ENCODE results near the gene OBSL1.

Gene OBSL1

DNA sequence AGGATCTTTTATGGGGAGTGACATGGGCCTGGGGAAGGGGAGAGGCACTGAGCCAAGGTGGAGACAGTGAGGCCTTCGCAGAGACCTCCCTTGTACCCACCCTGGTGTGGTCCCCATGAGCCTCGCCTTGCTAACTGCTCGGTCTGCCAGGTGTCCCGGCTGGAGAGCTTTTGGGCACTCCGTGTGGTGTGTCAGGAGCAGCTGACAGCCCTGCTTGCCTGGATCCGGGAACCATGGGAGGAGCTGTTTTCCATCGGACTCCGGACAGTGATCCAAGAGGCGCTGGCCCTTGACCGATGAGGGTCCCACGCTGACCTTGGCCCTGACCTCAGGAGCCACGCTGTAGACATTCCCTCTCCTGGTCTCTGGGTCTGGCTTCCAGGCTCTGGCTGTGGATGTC is 44.6 kb upstream of the OBSL1 start:
- no peak for ATAC-seq (ENCODE audit: low read depth)
- Histone ChIP-seq H3K9me3 (ENCODE audit: severe bottlenecking) (no peaks in the 10 kb centered on the region), H3K27me3 (ENCODE audit: insufficient read depth, poor library complexity, severe bottlenecking) (no peaks in the 10 kb centered on the region)

DNA sequence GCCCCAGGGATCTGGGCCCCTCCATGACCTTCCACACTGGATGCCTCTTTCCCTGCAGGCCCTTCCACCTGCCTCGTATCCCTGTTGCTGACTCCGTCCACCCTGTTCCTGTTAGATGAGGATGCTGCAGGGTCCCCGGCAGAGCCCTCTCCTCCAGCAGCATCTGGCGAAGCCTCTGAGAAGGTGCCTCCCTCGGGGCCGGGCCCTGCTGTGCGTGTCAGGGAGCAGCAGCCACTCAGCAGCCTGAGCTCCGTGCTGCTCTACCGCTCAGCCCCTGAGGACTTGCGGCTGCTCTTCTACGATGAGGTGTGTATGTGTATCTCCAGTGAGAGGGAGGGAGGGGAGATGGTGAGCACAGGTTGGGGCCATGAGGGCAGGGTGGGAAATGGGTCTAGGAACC is 43.7 kb upstream of the OBSL1 start:
- H3K9me3 ChIP-seq (ENCODE audit: severe bottlenecking): no peaks in the 10 kb centered on the region
- TF ChIP-seq CTCF (IDR thresholded peaks at IDR 0.05; ENCODE audit: poor library complexity, severe bottlenecking): no peak
- no peak for DNase-seq (ENCODE audit: low spot score)
- H3K4me1 ChIP-seq (ENCODE audit: insufficient read depth, poor library complexity, severe bottlenecking): no peaks in the 10 kb centered on the region
- no peaks in the 10 kb centered on the region for H3K27me3 ChIP-seq (ENCODE audit: insufficient read depth, poor library complexity, severe bottlenecking)
- no peak overlapping the region for H3K4me3 ChIP-seq (ENCODE audit: severe bottlenecking)
- H3K36me3 ChIP-seq (ENCODE audit: low read depth): peaks cover 5% of the 10 kb centered on the region
- no peak overlapping the region for H3K27ac ChIP-seq (ENCODE audit: poor library complexity, severe bottlenecking)
- ATAC-seq (ENCODE audit: low read depth): no peak

More for the DNA sequence above, 44.6 kb upstream of the OBSL1 start:
- no peak overlapping the region for H3K27ac ChIP-seq (ENCODE audit: poor library complexity, severe bottlenecking)
- peaks cover 5% of the 10 kb centered on the region for H3K36me3 ChIP-seq (ENCODE audit: low read depth)
- H3K4me1 ChIP-seq (ENCODE audit: insufficient read depth, poor library complexity, severe bottlenecking): no peaks in the 10 kb centered on the region
- DNase-seq (ENCODE audit: low spot score): no peak
- no peak overlapping the region for H3K4me3 ChIP-seq (ENCODE audit: severe bottlenecking)
- no peak for TF ChIP-seq CTCF (IDR thresholded peaks at IDR 0.05; ENCODE audit: poor library complexity, severe bottlenecking)

GRCh38 chr2:219614076-219614860 is 42.9 kb upstream of the OBSL1 start:
- Histone ChIP-seq H3K27me3 (ENCODE audit: insufficient read depth, poor library complexity, severe bottlenecking) (no peaks in the 10 kb centered on the region), H3K4me3 (ENCODE audit: severe bottlenecking) (no peak overlapping the region), H3K4me1 (ENCODE audit: insufficient read depth, poor library complexity, severe bottlenecking) (no peaks in the 10 kb centered on the region), H3K27ac (ENCODE audit: poor library complexity, severe bottlenecking) (no peak overlapping the region), H3K36me3 (ENCODE audit: low read depth) (peaks cover 5% of the 10 kb centered on the region), H3K9me3 (ENCODE audit: severe bottlenecking) (no peaks in the 10 kb centered on the region)
- DNase-seq (ENCODE audit: low spot score) (no peak), ATAC-seq (ENCODE audit: low read depth) (no peak; the same call in 2 of the 3 replicates)
- no peak for TF ChIP-seq CTCF (IDR thresholded peaks at IDR 0.05; ENCODE audit: poor library complexity, severe bottlenecking)

GRCh38 chr2:219613461-219614070 is 42.2 kb upstream of the OBSL1 start:
- DNase-seq (ENCODE audit: low spot score) (no peak), ATAC-seq (ENCODE audit: low read depth) (no peak)
- no peaks in the 10 kb centered on the region for H3K4me1 ChIP-seq (ENCODE audit: insufficient read depth, poor library complexity, severe bottlenecking)
- no peaks in the 10 kb centered on the region for H3K27me3 ChIP-seq (ENCODE audit: insufficient read depth, poor library complexity, severe bottlenecking)
- H3K36me3 ChIP-seq (ENCODE audit: low read depth): peaks cover 5% of the 10 kb centered on the region
- no peaks in the 10 kb centered on the region for H3K9me3 ChIP-seq (ENCODE audit: severe bottlenecking)
- H3K4me3 ChIP-seq (ENCODE audit: severe bottlenecking): no peak overlapping the region
- no peak for TF ChIP-seq CTCF (IDR thresholded peaks at IDR 0.05; ENCODE audit: poor library complexity, severe bottlenecking)
- H3K27ac ChIP-seq (ENCODE audit: poor library complexity, severe bottlenecking): no peak overlapping the region
